Measurements from ENCODE around the gene SLC16A13. TPM values are rescaled to one million over a fixed set of nuclear protein-coding genes. Genes with fewer than 3 reads are reported as not detected.

The SLC16A13 gene
- total and polyA plus RNA-seq, 2 experiments from 2014 or later, result 6.2 to 18.8 TPM

DNA sequence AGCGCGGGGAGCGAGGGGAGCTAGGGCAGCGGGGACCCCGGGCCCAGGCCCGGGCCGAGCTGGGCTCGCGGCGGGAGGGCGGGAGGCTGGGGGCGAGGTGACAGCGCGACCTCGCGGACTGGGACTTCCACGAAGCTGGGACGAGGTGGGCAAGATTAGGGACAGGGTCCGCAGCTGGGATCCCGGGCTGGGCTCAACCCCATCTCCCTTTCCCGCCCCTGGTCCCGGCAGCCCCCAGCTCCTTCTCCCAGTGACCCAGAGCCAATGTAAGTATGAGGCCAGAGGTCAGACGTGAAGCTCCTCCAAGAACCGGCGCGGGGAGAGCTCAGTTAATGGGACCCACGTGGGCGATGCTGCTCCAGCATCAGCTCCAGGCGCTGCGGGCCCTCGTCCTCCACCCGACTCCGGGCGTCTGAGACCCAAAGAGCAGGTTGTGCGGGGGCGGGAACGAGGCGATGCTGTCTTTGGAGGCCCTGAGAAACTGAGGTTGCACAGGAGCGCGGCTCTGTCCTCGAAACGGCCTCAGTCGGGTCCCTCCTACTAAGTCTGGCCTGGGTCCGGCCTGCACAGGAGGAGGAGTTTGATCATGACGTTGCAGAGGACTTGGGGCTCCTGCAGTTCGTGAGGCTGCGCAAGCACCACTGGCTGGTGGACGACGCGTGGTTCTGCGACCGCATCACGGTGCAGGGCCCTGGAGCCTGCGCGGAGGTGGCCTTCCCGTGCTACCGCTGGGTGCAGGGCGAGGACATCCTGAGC, 39.4 kb upstream of the SLC16A13 start:
- DNase-seq (ENCODE audit: low spot score), result no peak
- Histone ChIP-seq H3K27ac (no peak overlapping the region), H2AFZ (no peak overlapping the region), H3K4me2 (peak overlapping the region; percentile 88), H3K27me3 (no peaks in the 10 kb centered on the region), H3K4me3 (no peak overlapping the region), H3K79me2 (no peaks in the 10 kb centered on the region), H4K20me1 (ENCODE audit: insufficient read depth, poor library complexity, severe bottlenecking) (no peaks in the 10 kb centered on the region), H3K4me1 (ENCODE audit: insufficient read depth) (peaks cover 10% of the 10 kb centered on the region), H3K9me3 (ENCODE audit: low read depth) (no peaks in the 10 kb centered on the region), H3K9me2 (replicated peaks; ENCODE audit: insufficient read depth) (no peaks in the 10 kb centered on the region), H3K36me3 (replicated peaks; ENCODE audit: insufficient read depth, low read depth) (no peaks in the 10 kb centered on the region)
- TF ChIP-seq EZH2phosphoT487 (IDR thresholded peaks at IDR 0.05; ENCODE audit: low read depth, severe bottlenecking, unreplicated experiment) (no peak), EZH2 (IDR thresholded peaks at IDR 0.05; ENCODE audit: borderline replicate concordance) (no peak)
- TF ChIP-seq, protein P1, sequence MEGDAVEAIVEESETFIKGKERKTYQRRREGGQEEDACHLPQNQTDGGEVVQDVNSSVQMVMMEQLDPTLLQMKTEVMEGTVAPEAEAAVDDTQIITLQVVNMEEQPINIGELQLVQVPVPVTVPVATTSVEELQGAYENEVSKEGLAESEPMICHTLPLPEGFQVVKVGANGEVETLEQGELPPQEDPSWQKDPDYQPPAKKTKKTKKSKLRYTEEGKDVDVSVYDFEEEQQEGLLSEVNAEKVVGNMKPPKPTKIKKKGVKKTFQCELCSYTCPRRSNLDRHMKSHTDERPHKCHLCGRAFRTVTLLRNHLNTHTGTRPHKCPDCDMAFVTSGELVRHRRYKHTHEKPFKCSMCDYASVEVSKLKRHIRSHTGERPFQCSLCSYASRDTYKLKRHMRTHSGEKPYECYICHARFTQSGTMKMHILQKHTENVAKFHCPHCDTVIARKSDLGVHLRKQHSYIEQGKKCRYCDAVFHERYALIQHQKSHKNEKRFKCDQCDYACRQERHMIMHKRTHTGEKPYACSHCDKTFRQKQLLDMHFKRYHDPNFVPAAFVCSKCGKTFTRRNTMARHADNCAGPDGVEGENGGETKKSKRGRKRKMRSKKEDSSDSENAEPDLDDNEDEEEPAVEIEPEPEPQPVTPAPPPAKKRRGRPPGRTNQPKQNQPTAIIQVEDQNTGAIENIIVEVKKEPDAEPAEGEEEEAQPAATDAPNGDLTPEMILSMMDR (IDR thresholded peaks at IDR 0.05; ENCODE audit: poor library complexity), result no peak
- WGBS (ENCODE audit: low lambda C conversion rate, missing lambda C conversion rate), result 82% methylated on average over 40 of the region's 58 CpGs

DNA sequence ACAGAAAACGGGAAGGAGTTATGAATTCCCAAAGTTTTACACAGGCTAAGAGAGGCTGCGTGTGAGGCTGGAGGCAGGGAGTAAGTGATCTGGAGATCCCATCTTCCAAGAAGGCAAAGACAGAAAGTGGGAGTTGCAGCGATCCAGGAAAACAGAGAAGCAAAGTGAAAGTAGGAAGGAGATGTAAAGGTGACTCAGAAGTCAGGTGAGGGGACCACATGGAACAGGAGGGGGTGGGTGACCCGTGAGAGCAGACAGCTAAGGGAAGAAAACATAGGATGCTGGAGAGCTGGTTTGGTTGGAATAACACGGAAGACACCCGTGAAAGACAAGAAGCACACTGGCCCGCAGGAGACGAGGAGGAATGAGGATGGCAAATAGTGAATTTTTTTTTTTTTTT, 38.6 kb upstream of the SLC16A13 start:
- Histone ChIP-seq H4K20me1 (ENCODE audit: insufficient read depth, poor library complexity, severe bottlenecking) (no peaks in the 10 kb centered on the region), H3K36me3 (replicated peaks; ENCODE audit: insufficient read depth, low read depth) (no peaks in the 10 kb centered on the region), H2AFZ (no peak overlapping the region), H3K9me2 (replicated peaks; ENCODE audit: insufficient read depth) (no peaks in the 10 kb centered on the region), H3K27me3 (no peaks in the 10 kb centered on the region), H3K4me3 (no peak overlapping the region), H3K27ac (no peak overlapping the region), H3K4me2 (no peak overlapping the region), H3K9me3 (ENCODE audit: low read depth) (no peaks in the 10 kb centered on the region), H3K4me1 (ENCODE audit: insufficient read depth) (peaks cover 10% of the 10 kb centered on the region), H3K79me2 (peaks cover 1% of the 10 kb centered on the region)
- TF ChIP-seq, protein P1 (IDR thresholded peaks at IDR 0.05; ENCODE audit: poor library complexity), result no peak
- TF ChIP-seq EZH2 (IDR thresholded peaks at IDR 0.05; ENCODE audit: borderline replicate concordance), result no peak
- TF ChIP-seq EZH2phosphoT487 (IDR thresholded peaks at IDR 0.05; ENCODE audit: low read depth, severe bottlenecking, unreplicated experiment), result no peak
- 80% methylated on average over 8 of the region's 8 CpGs for WGBS (ENCODE audit: low lambda C conversion rate, missing lambda C conversion rate)
- no peak for DNase-seq (ENCODE audit: low spot score)

DNA sequence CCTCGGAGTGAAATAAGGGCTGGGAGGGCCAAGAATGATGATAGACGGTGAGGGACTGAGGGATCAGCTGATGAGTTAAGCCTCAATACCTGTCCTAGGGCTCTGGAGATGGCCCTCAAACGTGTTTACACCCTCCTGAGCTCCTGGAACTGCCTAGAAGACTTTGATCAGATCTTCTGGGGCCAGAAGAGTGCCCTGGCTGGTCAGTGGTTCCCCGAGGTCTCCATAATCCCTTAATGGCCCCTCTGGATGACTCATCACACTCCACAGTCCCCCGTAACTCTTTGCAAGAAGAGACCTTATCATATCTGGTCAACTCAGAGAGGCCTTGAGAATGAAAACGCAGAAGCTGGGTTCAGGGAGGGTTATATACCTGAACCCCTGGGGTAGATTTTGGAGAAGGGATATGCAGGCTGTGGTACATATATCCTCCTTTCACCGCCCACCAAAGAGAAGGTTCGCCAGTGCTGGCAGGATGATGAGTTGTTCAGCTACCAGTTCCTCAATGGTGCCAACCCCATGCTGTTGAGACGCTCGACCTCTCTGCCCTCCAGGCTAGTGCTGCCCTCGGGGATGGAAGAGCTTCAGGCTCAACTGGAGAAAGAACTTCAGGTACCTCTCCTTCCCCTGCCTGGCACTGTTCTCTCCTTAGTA, 36.8 kb upstream of the SLC16A13 start:
- H3K36me3 ChIP-seq (replicated peaks; ENCODE audit: insufficient read depth, low read depth), result no peaks in the 10 kb centered on the region
- DNase-seq (ENCODE audit: low spot score), result no peak
- TF ChIP-seq, protein P1 (IDR thresholded peaks at IDR 0.05; ENCODE audit: poor library complexity), result no peak
- TF ChIP-seq EZH2 (IDR thresholded peaks at IDR 0.05; ENCODE audit: borderline replicate concordance) (no peak), EZH2phosphoT487 (IDR thresholded peaks at IDR 0.05; ENCODE audit: low read depth, severe bottlenecking, unreplicated experiment) (no peak)
- H3K4me2 ChIP-seq, result no peak overlapping the region
- no peak overlapping the region for H2AFZ ChIP-seq
- no peaks in the 10 kb centered on the region for H3K9me2 ChIP-seq (replicated peaks; ENCODE audit: insufficient read depth)
- no peaks in the 10 kb centered on the region for H3K9me3 ChIP-seq (ENCODE audit: low read depth)
- no peak overlapping the region for H3K4me3 ChIP-seq
- peaks cover 9% of the 10 kb centered on the region for H3K79me2 ChIP-seq
- H3K27me3 ChIP-seq, result no peaks in the 10 kb centered on the region
- H3K4me1 ChIP-seq (ENCODE audit: insufficient read depth), result peaks cover 10% of the 10 kb centered on the region
- no peaks in the 10 kb centered on the region for H4K20me1 ChIP-seq (ENCODE audit: insufficient read depth, poor library complexity, severe bottlenecking)
- WGBS (ENCODE audit: low lambda C conversion rate, missing lambda C conversion rate), result 69% methylated on average over 11 of the region's 11 CpGs
- H3K27ac ChIP-seq, result no peak overlapping the region

Measured in hepatocyte (in vitro differentiated cells).